Thymus (tissue), 2 donors: ENCODE results near the gene NKX1-1. TPM values are rescaled to one million over a fixed set of nuclear protein-coding genes. Genes with fewer than 3 reads are reported as not detected.

Experiments
- polyA plus RNA-seq: library from polyadenylated mRNA; stranded (reverse); fragments of 200-250 nt; gene quantifications from one replicate; pipeline ENCODE4 v1.2.3, GENCODE V29; 2013
- total RNA-seq: library from RNA; stranded (reverse); fragments of 120-200 nt; gene quantifications from one replicate; pipeline ENCODE4 v1.2.4, GENCODE V29; 2013
- donor health status: healthy.

Gene NKX1-1
- total and polyA plus RNA-seq, 2 donors, result 0.05 TPM; not detected in 1

Other genes with a start within 250 kb of the NKX1-1 start
- gene SPON2, start 233.9 kb downstream of the NKX1-1 start, total RNA-seq, result 5.3 TPM
- gene SPON2, start 233.9 kb downstream of the NKX1-1 start, polyA plus RNA-seq, result 48.2 TPM
- gene CTBP1, start 157.3 kb downstream of the NKX1-1 start, total RNA-seq, result 98.2 TPM
- 188 TPM for gene CTBP1, start 157.3 kb downstream of the NKX1-1 start, polyA plus RNA-seq
- gene MAEA, start 116.6 kb downstream of the NKX1-1 start, total RNA-seq, result 45.4 TPM
- gene MAEA, start 116.6 kb downstream of the NKX1-1 start, polyA plus RNA-seq, result 113 TPM
- gene UVSSA, start 59.2 kb downstream of the NKX1-1 start, total RNA-seq, result 3.9 TPM
- gene UVSSA, start 59.2 kb downstream of the NKX1-1 start, polyA plus RNA-seq, result 15.4 TPM